ENCODE measurements around the gene LRRC4.

Gene LRRC4

GRCh38 chr7:128030263-128030653 lies 979 bp downstream of the LRRC4 start:
- no peak for DNase-seq

- DNase-seq, result no peak
Measured at GRCh38 chr7:128029405-128029995, 1.7 kb downstream of the LRRC4 start.

GRCh38 chr7:128027485-128027980 lies 3.7 kb downstream of the LRRC4 start:
- no peak for DNase-seq

- DNase-seq, result no peak
Measured at GRCh38 chr7:128026551-128026950, 4.7 kb downstream of the LRRC4 start.

- no peak for DNase-seq
Measured at GRCh38 chr7:128025819-128026218, 5.4 kb downstream of the LRRC4 start.

- no peak for DNase-seq
Measured at GRCh38 chr7:128025380-128025779, 5.9 kb downstream of the LRRC4 start.

- no peak for DNase-seq
Measured at GRCh38 chr7:128024151-128024550, 7.1 kb downstream of the LRRC4 start.

GRCh38 chr7:128022631-128023532 lies 8.4 kb downstream of the LRRC4 start:
- DNase-seq, result no peak

- no peak for DNase-seq
Measured at GRCh38 chr7:128021366-128021765, 9.9 kb downstream of the LRRC4 start.

GRCh38 chr7:128020159-128020558 lies 11.1 kb downstream of the LRRC4 start:
- DNase-seq, result no peak

- DNase-seq, result no peak
Measured at GRCh38 chr7:128019288-128019687, 11.9 kb downstream of the LRRC4 start.

GRCh38 chr7:128017862-128018845 lies 13.1 kb downstream of the LRRC4 start:
- DNase-seq, result peak; percentile 73

GRCh38 chr7:128017460-128017859 lies 13.8 kb downstream of the LRRC4 start:
- peak; percentile 13 for DNase-seq

- no peak for DNase-seq
Measured at GRCh38 chr7:128014811-128015210, 16.4 kb downstream of the LRRC4 start.

- DNase-seq, result no peak
Measured at GRCh38 chr7:128011131-128011661, 20.0 kb downstream of the LRRC4 start.

GRCh38 chr7:128010391-128011127 lies 20.7 kb downstream of the LRRC4 start:
- no peak for DNase-seq

GRCh38 chr7:128008744-128009143 lies 22.5 kb downstream of the LRRC4 start:
- DNase-seq, result no peak

GRCh38 chr7:128008141-128008540 lies 23.1 kb downstream of the LRRC4 start:
- DNase-seq, result no peak

GRCh38 chr7:128007303-128007680 lies 23.9 kb downstream of the LRRC4 start:
- DNase-seq, result no peak

- DNase-seq, result no peak
Measured at GRCh38 chr7:128006550-128007302, 24.5 kb downstream of the LRRC4 start.

GRCh38 chr7:128005759-128006159 lies 25.5 kb downstream of the LRRC4 start:
- no peak for DNase-seq
